ENCODE data around the gene PCDHGA2.

DNA sequence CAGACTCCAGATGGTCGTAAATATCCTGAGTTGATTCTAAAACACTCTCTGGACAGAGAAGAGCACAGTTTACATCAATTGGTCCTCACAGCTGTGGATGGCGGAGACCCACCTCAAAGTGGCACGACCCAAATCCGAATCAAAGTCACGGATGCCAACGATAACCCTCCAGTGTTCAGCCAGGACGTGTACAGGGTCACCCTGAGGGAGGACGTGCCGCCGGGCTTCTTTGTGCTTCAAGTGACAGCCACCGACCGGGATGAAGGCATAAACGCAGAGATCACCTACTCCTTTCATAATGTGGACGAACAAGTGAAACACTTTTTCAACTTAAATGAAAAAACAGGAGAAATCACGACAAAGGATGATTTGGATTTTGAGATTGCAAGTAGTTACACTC is 22.1 kb downstream of the PCDHGA2 start:
- TF ChIP-seq, protein P1, sequence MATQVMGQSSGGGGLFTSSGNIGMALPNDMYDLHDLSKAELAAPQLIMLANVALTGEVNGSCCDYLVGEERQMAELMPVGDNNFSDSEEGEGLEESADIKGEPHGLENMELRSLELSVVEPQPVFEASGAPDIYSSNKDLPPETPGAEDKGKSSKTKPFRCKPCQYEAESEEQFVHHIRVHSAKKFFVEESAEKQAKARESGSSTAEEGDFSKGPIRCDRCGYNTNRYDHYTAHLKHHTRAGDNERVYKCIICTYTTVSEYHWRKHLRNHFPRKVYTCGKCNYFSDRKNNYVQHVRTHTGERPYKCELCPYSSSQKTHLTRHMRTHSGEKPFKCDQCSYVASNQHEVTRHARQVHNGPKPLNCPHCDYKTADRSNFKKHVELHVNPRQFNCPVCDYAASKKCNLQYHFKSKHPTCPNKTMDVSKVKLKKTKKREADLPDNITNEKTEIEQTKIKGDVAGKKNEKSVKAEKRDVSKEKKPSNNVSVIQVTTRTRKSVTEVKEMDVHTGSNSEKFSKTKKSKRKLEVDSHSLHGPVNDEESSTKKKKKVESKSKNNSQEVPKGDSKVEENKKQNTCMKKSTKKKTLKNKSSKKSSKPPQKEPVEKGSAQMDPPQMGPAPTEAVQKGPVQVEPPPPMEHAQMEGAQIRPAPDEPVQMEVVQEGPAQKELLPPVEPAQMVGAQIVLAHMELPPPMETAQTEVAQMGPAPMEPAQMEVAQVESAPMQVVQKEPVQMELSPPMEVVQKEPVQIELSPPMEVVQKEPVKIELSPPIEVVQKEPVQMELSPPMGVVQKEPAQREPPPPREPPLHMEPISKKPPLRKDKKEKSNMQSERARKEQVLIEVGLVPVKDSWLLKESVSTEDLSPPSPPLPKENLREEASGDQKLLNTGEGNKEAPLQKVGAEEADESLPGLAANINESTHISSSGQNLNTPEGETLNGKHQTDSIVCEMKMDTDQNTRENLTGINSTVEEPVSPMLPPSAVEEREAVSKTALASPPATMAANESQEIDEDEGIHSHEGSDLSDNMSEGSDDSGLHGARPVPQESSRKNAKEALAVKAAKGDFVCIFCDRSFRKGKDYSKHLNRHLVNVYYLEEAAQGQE (IDR thresholded peaks at IDR 0.05; ENCODE audit: borderline replicate concordance), result no peak
- TF ChIP-seq, protein P2, sequence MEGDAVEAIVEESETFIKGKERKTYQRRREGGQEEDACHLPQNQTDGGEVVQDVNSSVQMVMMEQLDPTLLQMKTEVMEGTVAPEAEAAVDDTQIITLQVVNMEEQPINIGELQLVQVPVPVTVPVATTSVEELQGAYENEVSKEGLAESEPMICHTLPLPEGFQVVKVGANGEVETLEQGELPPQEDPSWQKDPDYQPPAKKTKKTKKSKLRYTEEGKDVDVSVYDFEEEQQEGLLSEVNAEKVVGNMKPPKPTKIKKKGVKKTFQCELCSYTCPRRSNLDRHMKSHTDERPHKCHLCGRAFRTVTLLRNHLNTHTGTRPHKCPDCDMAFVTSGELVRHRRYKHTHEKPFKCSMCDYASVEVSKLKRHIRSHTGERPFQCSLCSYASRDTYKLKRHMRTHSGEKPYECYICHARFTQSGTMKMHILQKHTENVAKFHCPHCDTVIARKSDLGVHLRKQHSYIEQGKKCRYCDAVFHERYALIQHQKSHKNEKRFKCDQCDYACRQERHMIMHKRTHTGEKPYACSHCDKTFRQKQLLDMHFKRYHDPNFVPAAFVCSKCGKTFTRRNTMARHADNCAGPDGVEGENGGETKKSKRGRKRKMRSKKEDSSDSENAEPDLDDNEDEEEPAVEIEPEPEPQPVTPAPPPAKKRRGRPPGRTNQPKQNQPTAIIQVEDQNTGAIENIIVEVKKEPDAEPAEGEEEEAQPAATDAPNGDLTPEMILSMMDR (IDR thresholded peaks at IDR 0.05; ENCODE audit: poor library complexity, severe bottlenecking), result no peak
- TF ChIP-seq EP300 (conservative IDR thresholded peaks at IDR 0.05; ENCODE audit: poor library complexity, severe bottlenecking), result no peak

Measured in neural cell (in vitro differentiated cells).